ENCODE measurements around the gene EIF4G3.

DNA sequence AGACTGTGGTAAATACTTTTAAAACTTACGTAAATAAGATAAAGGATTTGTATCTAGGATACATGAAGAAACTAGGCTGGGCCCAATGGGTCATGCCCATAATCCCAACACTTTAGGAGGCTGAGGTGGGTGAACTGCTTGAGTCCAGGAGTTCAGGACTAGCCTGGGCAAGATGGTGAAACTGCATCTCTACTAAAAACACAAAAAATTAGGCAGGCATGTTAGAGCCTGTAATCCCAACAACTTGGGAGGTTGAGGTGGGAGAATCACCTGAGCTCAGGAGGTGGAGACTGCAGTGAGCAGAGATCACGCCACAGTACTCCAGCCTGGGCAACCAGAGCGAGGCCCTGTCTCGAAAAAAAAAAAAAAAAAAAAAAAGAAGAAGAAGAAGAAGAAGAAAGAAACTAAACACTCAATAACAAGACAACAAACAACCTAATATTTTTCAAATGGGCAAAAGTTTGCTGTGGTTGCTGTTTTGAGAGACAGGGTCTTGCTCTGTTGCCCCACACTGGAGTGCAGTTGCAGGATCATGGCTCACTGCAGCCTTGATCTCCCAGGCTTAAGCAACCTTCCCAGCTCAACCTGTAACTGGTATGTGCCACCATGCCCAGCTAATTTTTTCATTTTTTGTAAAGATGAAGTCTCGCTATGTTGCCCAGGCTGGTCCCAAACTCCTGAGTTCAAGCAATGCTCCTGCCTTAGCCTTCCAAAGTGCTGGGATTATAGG, 78.3 kb downstream of the EIF4G3 start:
- TF ChIP-seq EZH2 (IDR thresholded peaks at IDR 0.05; ENCODE audit: low read length) = no peak
- TF ChIP-seq, protein P1, sequence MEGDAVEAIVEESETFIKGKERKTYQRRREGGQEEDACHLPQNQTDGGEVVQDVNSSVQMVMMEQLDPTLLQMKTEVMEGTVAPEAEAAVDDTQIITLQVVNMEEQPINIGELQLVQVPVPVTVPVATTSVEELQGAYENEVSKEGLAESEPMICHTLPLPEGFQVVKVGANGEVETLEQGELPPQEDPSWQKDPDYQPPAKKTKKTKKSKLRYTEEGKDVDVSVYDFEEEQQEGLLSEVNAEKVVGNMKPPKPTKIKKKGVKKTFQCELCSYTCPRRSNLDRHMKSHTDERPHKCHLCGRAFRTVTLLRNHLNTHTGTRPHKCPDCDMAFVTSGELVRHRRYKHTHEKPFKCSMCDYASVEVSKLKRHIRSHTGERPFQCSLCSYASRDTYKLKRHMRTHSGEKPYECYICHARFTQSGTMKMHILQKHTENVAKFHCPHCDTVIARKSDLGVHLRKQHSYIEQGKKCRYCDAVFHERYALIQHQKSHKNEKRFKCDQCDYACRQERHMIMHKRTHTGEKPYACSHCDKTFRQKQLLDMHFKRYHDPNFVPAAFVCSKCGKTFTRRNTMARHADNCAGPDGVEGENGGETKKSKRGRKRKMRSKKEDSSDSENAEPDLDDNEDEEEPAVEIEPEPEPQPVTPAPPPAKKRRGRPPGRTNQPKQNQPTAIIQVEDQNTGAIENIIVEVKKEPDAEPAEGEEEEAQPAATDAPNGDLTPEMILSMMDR (optimal IDR thresholded peaks at IDR 0.05 in 1 of 3, IDR thresholded peaks at IDR 0.05 in 1 of 3, conservative IDR thresholded peaks at IDR 0.05 in 1 of 3; ENCODE audit: extremely low read depth in 1 of 3, insufficient read depth in 2 of 3, low read length in 3 of 3) = no peak
